NCI-H146 treated with DMSO at 0.1 percent for 48 hours (cell line): ENCODE measurements around the gene CARS1.

Experiments used
- DNase-seq: peaks from one replicate; lab custom pipeline; 2025; ENCODE audit not compliant: unreplicated experiment; lab: John Stamatoyannopoulos, UW

The CARS1 gene

GRCh38 chr11:2994336-2994730 lies 62.9 kb downstream of the CARS1 start:
- no peak for DNase-seq

- DNase-seq = no peak
Measured at GRCh38 chr11:2992997-2993325, 64.3 kb downstream of the CARS1 start.

- DNase-seq = peak; percentile 93
Measured at GRCh38 chr11:2992234-2992996, 64.8 kb downstream of the CARS1 start, which contains the start of gene NAP1L4. NAP1L4 (minus strand) TSS chr11:2992329; CDS start chr11:2979220, 13,109 bp downstream.

GRCh38 chr11:2991452-2992233 lies 65.6 kb downstream of the CARS1 start:
- no peak for DNase-seq

GRCh38 chr11:2990617-2991451 lies 66.4 kb downstream of the CARS1 start:
- peak; percentile 28 for DNase-seq

GRCh38 chr11:2989551-2989950 lies 67.7 kb downstream of the CARS1 start:
- no peak for DNase-seq

GRCh38 chr11:2989006-2989405 lies 68.2 kb downstream of the CARS1 start:
- no peak for DNase-seq

GRCh38 chr11:2987881-2988861 lies 69.1 kb downstream of the CARS1 start:
- no peak for DNase-seq

- DNase-seq = no peak
Measured at GRCh38 chr11:2983908-2984307, 73.3 kb downstream of the CARS1 start.

- no peak for DNase-seq
Measured at GRCh38 chr11:2982214-2982613, 75.0 kb downstream of the CARS1 start.

GRCh38 chr11:2981130-2981529 lies 76.1 kb downstream of the CARS1 start:
- DNase-seq = no peak

- DNase-seq = no peak
Measured at GRCh38 chr11:2980168-2980840, 76.9 kb downstream of the CARS1 start.

- DNase-seq = no peak
Measured at GRCh38 chr11:2977113-2977512, 80.1 kb downstream of the CARS1 start.

- DNase-seq = no peak
Measured at GRCh38 chr11:2976294-2977063, 80.7 kb downstream of the CARS1 start.

GRCh38 chr11:2975594-2975993 lies 81.6 kb downstream of the CARS1 start:
- DNase-seq = no peak

- DNase-seq = no peak
Measured at GRCh38 chr11:2974272-2974671, 83.0 kb downstream of the CARS1 start.

- no peak for DNase-seq
Measured at GRCh38 chr11:2968341-2968900, 88.8 kb downstream of the CARS1 start.

GRCh38 chr11:2964782-2965181 lies 92.4 kb downstream of the CARS1 start:
- no peak for DNase-seq

GRCh38 chr11:2963761-2964160 lies 93.5 kb downstream of the CARS1 start:
- no peak for DNase-seq
